Measurements from ENCODE around the gene SOX11. TPM values are rescaled to one million over a fixed set of nuclear protein-coding genes. Genes with fewer than 3 reads are reported as not detected.

Gene SOX11
- total RNA-seq, 3 donors from 2014 or later: 0.12 to 9.5 (median 0.14) TPM

DNA sequence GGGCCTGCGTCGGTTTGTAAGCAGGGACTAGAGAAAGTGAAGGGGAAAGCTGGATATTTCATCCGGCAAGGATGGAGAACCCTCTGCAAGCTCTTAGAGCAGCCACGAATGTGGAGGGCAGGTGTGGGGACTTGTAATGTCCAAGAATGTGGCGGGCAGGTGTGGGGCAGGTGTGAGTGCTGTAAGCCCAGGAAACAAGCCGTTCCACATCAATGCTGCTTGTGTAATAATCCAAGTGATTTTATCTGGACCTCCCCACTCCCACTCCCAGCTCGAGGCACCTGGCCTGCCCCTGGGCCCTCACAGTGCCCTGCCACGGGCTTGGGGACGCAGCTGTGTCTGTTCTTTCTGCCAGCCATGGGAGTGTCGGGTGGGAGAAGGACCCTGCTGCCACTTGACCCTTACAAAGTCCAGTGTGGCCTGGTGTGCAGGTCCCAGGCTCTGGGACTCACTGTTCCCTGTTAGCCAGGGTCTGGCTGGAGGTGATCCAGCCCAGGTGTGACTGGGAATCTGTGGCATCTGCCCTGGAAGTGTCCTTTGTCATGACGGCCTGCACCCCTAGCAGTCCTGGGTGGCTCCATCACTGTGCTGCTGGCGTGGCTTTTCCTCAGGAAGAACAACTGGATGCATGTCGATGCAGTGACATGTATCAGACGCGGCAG, 42.8 kb downstream of the SOX11 start:
- ATAC-seq: no peak
- TF ChIP-seq, protein P1, sequence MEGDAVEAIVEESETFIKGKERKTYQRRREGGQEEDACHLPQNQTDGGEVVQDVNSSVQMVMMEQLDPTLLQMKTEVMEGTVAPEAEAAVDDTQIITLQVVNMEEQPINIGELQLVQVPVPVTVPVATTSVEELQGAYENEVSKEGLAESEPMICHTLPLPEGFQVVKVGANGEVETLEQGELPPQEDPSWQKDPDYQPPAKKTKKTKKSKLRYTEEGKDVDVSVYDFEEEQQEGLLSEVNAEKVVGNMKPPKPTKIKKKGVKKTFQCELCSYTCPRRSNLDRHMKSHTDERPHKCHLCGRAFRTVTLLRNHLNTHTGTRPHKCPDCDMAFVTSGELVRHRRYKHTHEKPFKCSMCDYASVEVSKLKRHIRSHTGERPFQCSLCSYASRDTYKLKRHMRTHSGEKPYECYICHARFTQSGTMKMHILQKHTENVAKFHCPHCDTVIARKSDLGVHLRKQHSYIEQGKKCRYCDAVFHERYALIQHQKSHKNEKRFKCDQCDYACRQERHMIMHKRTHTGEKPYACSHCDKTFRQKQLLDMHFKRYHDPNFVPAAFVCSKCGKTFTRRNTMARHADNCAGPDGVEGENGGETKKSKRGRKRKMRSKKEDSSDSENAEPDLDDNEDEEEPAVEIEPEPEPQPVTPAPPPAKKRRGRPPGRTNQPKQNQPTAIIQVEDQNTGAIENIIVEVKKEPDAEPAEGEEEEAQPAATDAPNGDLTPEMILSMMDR (IDR thresholded peaks at IDR 0.05): no peak
- Histone ChIP-seq H3K4me3 (no peak overlapping the region), H3K4me1 (ENCODE audit: low read depth) (no peaks in the 10 kb centered on the region), H3K9me3 (peaks cover 11% of the 10 kb centered on the region), H3K36me3 (ENCODE audit: low read depth) (no peaks in the 10 kb centered on the region)
- DNase-seq: no peak
- intact Hi-C loops (cut with DNase I, micrococcal nuclease): no loop called here

DNA sequence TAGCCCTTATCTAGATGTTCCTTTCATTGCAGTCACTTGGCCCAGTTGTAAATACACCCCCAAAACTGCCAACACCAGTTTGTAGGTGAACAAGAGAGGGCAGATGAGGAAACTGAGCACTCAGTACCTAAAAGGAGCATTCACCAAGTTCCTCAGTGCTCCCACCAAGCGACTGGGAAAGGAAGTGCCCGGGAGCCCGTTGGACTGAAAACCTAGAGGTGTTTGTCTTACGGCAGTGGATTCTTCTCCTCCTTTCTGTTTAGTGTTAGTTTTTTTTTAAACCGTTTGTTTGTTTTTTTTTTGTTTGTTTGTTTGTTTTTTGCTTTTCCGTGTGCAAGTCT, 43.3 kb downstream of the SOX11 start:
- Histone ChIP-seq H3K36me3 (ENCODE audit: low read depth) (no peaks in the 10 kb centered on the region), H3K4me3 (no peak overlapping the region), H3K4me1 (ENCODE audit: low read depth) (no peaks in the 10 kb centered on the region), H3K9me3 (peaks cover 11% of the 10 kb centered on the region)
- ATAC-seq (no peak), DNase-seq (no peak)
- TF ChIP-seq, protein P1 (IDR thresholded peaks at IDR 0.05): no peak
- intact Hi-C loops (cut with DNase I, micrococcal nuclease): no loop called here

DNA sequence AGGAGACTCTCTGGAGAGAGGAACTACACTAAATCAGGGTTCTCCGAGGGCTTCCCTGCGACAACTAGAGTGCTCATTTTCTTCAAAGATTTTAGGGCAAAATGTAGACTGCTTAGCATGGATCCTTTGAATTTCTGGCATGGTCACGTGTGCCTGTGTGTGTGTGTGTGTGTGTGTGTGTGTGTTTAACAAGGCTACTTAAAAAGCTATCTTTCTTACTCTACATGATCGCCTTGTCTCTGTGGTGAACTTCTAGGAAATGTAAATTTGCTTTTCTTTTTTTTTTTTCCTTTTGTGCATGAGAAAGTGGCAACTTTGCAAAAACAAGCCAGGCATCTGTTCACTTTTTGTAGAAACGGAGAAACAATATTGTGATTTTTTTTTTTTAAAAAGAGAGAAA, 43.9 kb downstream of the SOX11 start:
- intact Hi-C loops (cut with DNase I, micrococcal nuclease): no loop called here
- TF ChIP-seq, protein P1 (IDR thresholded peaks at IDR 0.05): no peak
- no peaks in the 10 kb centered on the region for H3K4me1 ChIP-seq (ENCODE audit: low read depth)
- H3K9me3 ChIP-seq: peaks cover 10% of the 10 kb centered on the region
- DNase-seq (no peak), ATAC-seq (no peak)
- H3K36me3 ChIP-seq (ENCODE audit: low read depth): no peaks in the 10 kb centered on the region
- no peak overlapping the region for H3K4me3 ChIP-seq

DNA sequence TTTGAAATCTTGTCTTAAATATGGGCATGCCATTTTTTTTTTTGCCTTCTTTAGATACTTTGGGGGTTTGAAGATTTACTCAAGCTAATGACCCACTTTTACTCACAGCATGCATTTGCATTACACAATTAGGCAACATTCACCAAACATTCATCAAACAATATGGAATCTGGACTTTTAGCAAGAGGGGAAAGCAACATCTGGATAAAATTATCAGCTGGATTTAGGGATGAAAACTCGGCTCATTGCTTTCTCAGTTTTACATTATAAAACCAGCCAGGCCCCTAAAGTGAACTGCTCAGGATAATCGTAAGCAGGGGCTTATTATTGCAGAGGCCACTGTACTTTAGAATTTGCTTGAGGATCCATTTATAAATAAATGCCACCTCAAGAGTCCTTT, 44.7 kb downstream of the SOX11 start:
- Histone ChIP-seq H3K36me3 (ENCODE audit: low read depth) (no peaks in the 10 kb centered on the region), H3K9me3 (peaks cover 3% of the 10 kb centered on the region), H3K4me1 (ENCODE audit: low read depth) (no peaks in the 10 kb centered on the region), H3K4me3 (no peak overlapping the region)
- DNase-seq (no peak), ATAC-seq (no peak)
- intact Hi-C loops (cut with DNase I, micrococcal nuclease): no loop called here
- TF ChIP-seq, protein P1 (IDR thresholded peaks at IDR 0.05): no peak

DNA sequence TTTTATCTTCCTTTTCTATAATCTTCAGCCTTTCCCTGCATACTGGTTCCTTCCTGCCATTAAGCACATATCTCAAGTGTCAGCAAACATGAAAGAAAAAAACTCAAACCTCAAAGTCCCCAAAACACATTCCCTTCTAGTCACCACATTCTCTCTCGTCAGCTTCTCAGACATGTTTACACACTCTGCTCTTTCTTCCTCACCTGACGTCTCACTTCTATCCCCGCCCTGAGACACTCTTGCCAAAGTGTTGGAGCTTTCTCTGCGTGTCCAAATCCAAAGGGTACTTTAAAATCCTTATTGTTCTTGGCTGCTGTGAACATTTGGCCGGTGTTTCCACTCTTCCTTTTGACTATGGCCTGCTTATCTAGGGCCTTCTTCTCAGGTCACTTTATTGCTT, 47.9 kb downstream of the SOX11 start:
- Histone ChIP-seq H3K4me1 (ENCODE audit: low read depth) (no peaks in the 10 kb centered on the region), H3K36me3 (ENCODE audit: low read depth) (no peaks in the 10 kb centered on the region), H3K4me3 (no peak overlapping the region), H3K9me3 (peaks cover 6% of the 10 kb centered on the region)
- ATAC-seq (no peak), DNase-seq (no peak)
- TF ChIP-seq, protein P1 (IDR thresholded peaks at IDR 0.05): no peak
- intact Hi-C loops (cut with DNase I, micrococcal nuclease): no loop called here

DNA sequence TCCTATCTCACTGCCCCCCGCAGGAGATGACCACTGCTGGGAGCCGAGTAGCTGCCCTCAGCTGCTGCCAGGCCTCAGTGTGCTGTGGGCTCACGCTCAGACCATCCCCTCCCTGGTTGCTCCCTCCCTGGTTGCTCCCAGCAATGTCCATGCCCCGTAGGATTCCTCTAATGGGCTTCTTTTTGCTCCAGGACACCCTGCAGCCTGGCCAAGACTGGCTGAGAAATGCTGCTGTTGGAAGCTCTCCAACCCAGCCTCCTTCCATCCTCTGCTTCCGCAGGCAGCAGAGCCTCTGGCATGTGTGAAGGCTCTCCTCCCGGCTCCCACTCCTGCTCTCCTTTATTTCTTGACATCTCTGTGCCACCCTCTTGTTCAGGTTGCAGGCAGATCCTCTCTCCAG, 48.6 kb downstream of the SOX11 start:
- Histone ChIP-seq H3K36me3 (ENCODE audit: low read depth) (no peaks in the 10 kb centered on the region), H3K9me3 (peaks cover 6% of the 10 kb centered on the region), H3K4me3 (no peak overlapping the region), H3K4me1 (ENCODE audit: low read depth) (no peaks in the 10 kb centered on the region)
- intact Hi-C loops (cut with DNase I, micrococcal nuclease): no loop called here
- ATAC-seq (no peak), DNase-seq (no peak)
- TF ChIP-seq, protein P1 (IDR thresholded peaks at IDR 0.05): no peak
